WTC11 (cell line): Measurements from ENCODE around the gene EIF5A2. TPM values are rescaled to one million over a fixed set of nuclear protein-coding genes. Genes with fewer than 3 reads are reported as not detected.

Experiments used
- ATAC-seq: fragments of 200-7000 bp; cut with Tn5 transposase; 2 replicates; pipeline ENCODE4 v1.10.0; 2021; ENCODE audit warnings: mild to moderate bottlenecking, moderate library complexity
- CTCF ChIA-PET: fragments of 300-600 bp; sonication (Branson Sonifier 250); formaldehyde crosslinking; loops from one replicate; lab custom pipeline; 2021; ENCODE audit warnings: antibody characterized with exemption; lab: Charles Lee
- POLR2A ChIA-PET: fragments of 350-600 bp; sonication (Branson Sonifier 250); formaldehyde crosslinking; loops from one replicate; lab custom pipeline; 2021; ENCODE audit warnings: antibody characterized with exemption; lab: Charles Lee
- DNase-seq: peaks from one replicate; pipeline ENCODE4 v3.0.0; 2021; ENCODE audit warnings: low spot score
- H3K27ac Mint-ChIP-seq: 2 replicates; pipeline ENCODE4 v1.8.0; 2021; ENCODE audit warnings: mixed read lengths
- H3K27me3 Mint-ChIP-seq: 2 replicates; pipeline ENCODE4 v1.8.0; 2021; ENCODE audit warnings: low read depth, mild to moderate bottlenecking, moderate library complexity, mixed read lengths
- H3K36me3 Mint-ChIP-seq: 2 replicates; pipeline ENCODE4 v1.8.0; 2021; ENCODE audit warnings: mixed read lengths
- H3K4me1 Mint-ChIP-seq: 2 replicates; pipeline ENCODE4 v1.8.0; 2022; ENCODE audit warnings: mixed read lengths
- H3K4me3 Mint-ChIP-seq: 2 replicates; pipeline ENCODE4 v1.8.0; 2021; ENCODE audit warnings: mild to moderate bottlenecking, moderate library complexity, mixed read lengths
- H3K9me3 Mint-ChIP-seq: 2 replicates; pipeline ENCODE4 v1.8.0; 2021; ENCODE audit warnings: mixed read lengths
- ATF6 ChIP-seq: sonication (generic); formaldehyde crosslinking; IDR thresholded peaks from 2 replicates; pipeline ENCODE4 v1.8.1; 2023; ENCODE audit warnings: mild to moderate bottlenecking, missing genetic modification reagents
- EMX1 ChIP-seq: fragments of 250-450 bp; sonication (Bioruptor Pico); IDR thresholded peaks from 2 replicates; pipeline ENCODE4 v1.8.0; 2021; ENCODE audit warnings: mild to moderate bottlenecking
- ERG ChIP-seq: fragments of 250-450 bp; sonication (Bioruptor Pico); IDR thresholded peaks from 2 replicates; pipeline ENCODE4 v1.8.0; 2021; ENCODE audit warnings: mild to moderate bottlenecking
- ESRRA ChIP-seq: sonication (generic); formaldehyde crosslinking; IDR thresholded peaks from 2 replicates; pipeline ENCODE4 v1.8.1; 2022; ENCODE audit warnings: mild to moderate bottlenecking, missing genetic modification reagents, borderline replicate concordance
- FOXK1 ChIP-seq: sonication (generic); formaldehyde crosslinking; IDR thresholded peaks from 2 replicates; pipeline ENCODE4 v1.8.0; 2022; ENCODE audit warnings: mild to moderate bottlenecking, moderate library complexity, missing genetic modification reagents
- HMGXB4 ChIP-seq: sonication (generic); formaldehyde crosslinking; IDR thresholded peaks from 2 replicates; pipeline ENCODE4 v1.8.1; 2023; ENCODE audit warnings: mild to moderate bottlenecking, moderate library complexity, missing genetic modification reagents
- MXD4 ChIP-seq: fragments of 250-450 bp; sonication (Bioruptor Pico); IDR thresholded peaks from 2 replicates; pipeline ENCODE4 v1.8.0; 2021; ENCODE audit warnings: mild to moderate bottlenecking, moderate library complexity, borderline replicate concordance
- NFATC4 ChIP-seq: fragments of 250-450 bp; sonication (Bioruptor Pico); IDR thresholded peaks from 2 replicates; pipeline ENCODE4 v1.9.0; 2021; ENCODE audit warnings: mild to moderate bottlenecking
- NR2C2 ChIP-seq: sonication (generic); formaldehyde crosslinking; IDR thresholded peaks from 2 replicates; pipeline ENCODE4 v1.8.0; 2022; ENCODE audit warnings: mild to moderate bottlenecking, missing genetic modification reagents
- PREB ChIP-seq: sonication (generic); formaldehyde crosslinking; IDR thresholded peaks from 2 replicates; pipeline ENCODE4 v1.8.1; 2022; ENCODE audit warnings: mild to moderate bottlenecking, missing genetic modification reagents, moderate library complexity, borderline replicate concordance
- RELA ChIP-seq: sonication (generic); formaldehyde crosslinking; IDR thresholded peaks from 2 replicates; pipeline ENCODE4 v1.8.1; 2022; ENCODE audit warnings: missing genetic modification reagents, mild to moderate bottlenecking, borderline replicate concordance
- SOX15 ChIP-seq: fragments of 250-450 bp; sonication (Bioruptor Pico); IDR thresholded peaks from 2 replicates; pipeline ENCODE4 v1.9.0; 2021; ENCODE audit warnings: mild to moderate bottlenecking
- TEAD4 ChIP-seq: sonication (generic); formaldehyde crosslinking; IDR thresholded peaks from 2 replicates; pipeline ENCODE4 v1.8.0; 2022; ENCODE audit warnings: mild to moderate bottlenecking, missing genetic modification reagents
- ZBTB21 ChIP-seq: sonication (generic); formaldehyde crosslinking; IDR thresholded peaks from 2 replicates; pipeline ENCODE4 v1.8.1; 2023; ENCODE audit warnings: mild to moderate bottlenecking, missing genetic modification reagents, borderline replicate concordance
- ZNF219 ChIP-seq: sonication (generic); formaldehyde crosslinking; IDR thresholded peaks from 2 replicates; pipeline ENCODE4 v1.8.0; 2023; ENCODE audit warnings: missing genetic modification reagents, mild to moderate bottlenecking, borderline replicate concordance
- ZNF396 ChIP-seq: fragments of 250-450 bp; sonication (Bioruptor Pico); IDR thresholded peaks from 2 replicates; pipeline ENCODE4 v1.8.0; 2021; ENCODE audit warnings: mild to moderate bottlenecking, moderate library complexity, borderline replicate concordance
- ZNF423 ChIP-seq: fragments of 250-450 bp; sonication (Bioruptor Pico); IDR thresholded peaks from 2 replicates; pipeline ENCODE4 v2.1.2; 2022; ENCODE audit warnings: mild to moderate bottlenecking, moderate library complexity
- total RNA-seq: library from RNA; stranded (reverse); gene quantifications from 3 replicates; pipeline ENCODE4 v1.2.3, GENCODE V29; 2021
- TF ChIP-seq, protein P1 (sequence below): fragments of 250-450 bp; sonication (Bioruptor Pico); IDR thresholded peaks from 2 replicates; pipeline ENCODE4 v1.9.0; 2021; ENCODE audit warnings: mild to moderate bottlenecking, borderline replicate concordance
- TF ChIP-seq, protein P2 (sequence below): sonication (generic); formaldehyde crosslinking; IDR thresholded peaks from 2 replicates; pipeline ENCODE4 v1.8.0; 2022; ENCODE audit warnings: mild to moderate bottlenecking, missing genetic modification reagents
- TF ChIP-seq, protein P3 (sequence below): sonication (generic); formaldehyde crosslinking; IDR thresholded peaks from 2 replicates; pipeline ENCODE4 v1.8.0; 2022; ENCODE audit warnings: missing genetic modification reagents

The EIF5A2 gene
- total RNA-seq, 1 experiment from 2014 or later: 7.6 TPM

DNA sequence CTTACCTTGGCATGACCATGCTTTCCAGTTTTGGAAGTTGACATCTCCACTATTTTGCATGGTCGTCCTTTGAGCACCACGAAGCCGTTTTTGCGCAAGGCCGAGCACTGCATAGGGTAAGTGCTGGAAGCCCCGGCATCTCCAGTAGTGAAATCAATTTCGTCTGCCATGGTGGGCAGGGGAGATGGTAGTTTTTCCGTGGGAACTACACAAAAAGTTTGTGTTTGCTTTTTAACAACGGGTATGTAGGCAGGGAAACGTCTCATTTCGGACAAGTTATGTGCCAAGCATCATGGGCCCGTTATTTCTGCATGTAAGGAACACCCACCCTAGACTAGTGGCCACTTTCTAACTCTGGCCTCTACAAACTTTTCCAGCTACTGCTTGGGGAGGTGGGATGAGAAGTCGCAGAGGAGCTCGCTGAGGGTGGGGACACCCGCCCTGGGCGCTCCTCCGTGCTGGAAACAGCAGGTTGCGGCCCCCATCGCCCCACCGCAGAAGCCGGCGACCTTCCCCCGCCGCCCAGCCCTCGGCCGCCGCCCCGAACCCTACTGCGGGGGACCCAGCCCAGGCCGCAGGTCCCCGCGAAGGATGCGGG lies 701 bp downstream of the EIF5A2 start (continued):
- TF ChIP-seq, protein P1, sequence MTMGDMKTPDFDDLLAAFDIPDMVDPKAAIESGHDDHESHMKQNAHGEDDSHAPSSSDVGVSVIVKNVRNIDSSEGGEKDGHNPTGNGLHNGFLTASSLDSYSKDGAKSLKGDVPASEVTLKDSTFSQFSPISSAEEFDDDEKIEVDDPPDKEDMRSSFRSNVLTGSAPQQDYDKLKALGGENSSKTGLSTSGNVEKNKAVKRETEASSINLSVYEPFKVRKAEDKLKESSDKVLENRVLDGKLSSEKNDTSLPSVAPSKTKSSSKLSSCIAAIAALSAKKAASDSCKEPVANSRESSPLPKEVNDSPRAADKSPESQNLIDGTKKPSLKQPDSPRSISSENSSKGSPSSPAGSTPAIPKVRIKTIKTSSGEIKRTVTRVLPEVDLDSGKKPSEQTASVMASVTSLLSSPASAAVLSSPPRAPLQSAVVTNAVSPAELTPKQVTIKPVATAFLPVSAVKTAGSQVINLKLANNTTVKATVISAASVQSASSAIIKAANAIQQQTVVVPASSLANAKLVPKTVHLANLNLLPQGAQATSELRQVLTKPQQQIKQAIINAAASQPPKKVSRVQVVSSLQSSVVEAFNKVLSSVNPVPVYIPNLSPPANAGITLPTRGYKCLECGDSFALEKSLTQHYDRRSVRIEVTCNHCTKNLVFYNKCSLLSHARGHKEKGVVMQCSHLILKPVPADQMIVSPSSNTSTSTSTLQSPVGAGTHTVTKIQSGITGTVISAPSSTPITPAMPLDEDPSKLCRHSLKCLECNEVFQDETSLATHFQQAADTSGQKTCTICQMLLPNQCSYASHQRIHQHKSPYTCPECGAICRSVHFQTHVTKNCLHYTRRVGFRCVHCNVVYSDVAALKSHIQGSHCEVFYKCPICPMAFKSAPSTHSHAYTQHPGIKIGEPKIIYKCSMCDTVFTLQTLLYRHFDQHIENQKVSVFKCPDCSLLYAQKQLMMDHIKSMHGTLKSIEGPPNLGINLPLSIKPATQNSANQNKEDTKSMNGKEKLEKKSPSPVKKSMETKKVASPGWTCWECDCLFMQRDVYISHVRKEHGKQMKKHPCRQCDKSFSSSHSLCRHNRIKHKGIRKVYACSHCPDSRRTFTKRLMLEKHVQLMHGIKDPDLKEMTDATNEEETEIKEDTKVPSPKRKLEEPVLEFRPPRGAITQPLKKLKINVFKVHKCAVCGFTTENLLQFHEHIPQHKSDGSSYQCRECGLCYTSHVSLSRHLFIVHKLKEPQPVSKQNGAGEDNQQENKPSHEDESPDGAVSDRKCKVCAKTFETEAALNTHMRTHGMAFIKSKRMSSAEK (CRISPR knock-in tag): no peak
- no peak for TF ChIP-seq ZNF423 (CRISPR knock-in tag)

DNA sequence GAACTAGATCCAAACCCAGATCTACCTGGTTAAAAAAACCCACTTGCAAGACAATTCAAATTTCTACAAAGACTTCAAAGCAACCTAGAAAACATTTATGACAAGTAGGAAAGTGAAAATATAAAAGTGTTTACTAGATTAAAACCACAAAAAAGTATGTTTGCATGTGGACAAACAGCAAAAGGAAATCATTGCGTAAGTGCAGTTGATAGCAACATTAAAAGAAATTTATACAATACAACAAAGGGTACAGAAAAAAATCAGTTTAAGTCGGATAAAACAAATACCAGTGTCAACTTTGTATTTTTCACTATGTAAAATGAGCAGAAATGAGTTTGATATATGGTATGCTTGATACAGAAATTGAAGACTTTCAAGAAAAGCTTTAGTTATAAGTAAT lies 2.6 kb downstream of the EIF5A2 start:
- Mint-ChIP-seq H3K9me3 (peaks cover 18% of the 10 kb centered on the region), H3K27ac (no peak overlapping the region), H3K4me1 (peaks cover 11% of the 10 kb centered on the region), H3K4me3 (no peak overlapping the region), H3K27me3 (peaks cover 51% of the 10 kb centered on the region), H3K36me3 (peaks cover 8% of the 10 kb centered on the region)
- ChIA-PET POLR2A (no interaction called here), CTCF (no interaction called here)
- ATAC-seq: no peak
- no peak for DNase-seq
- TF ChIP-seq ZNF219 (CRISPR knock-in tag) (no peak), TEAD4 (no peak), NR2C2 (CRISPR knock-in tag) (no peak), ERG (CRISPR knock-in tag) (no peak), EMX1 (CRISPR knock-in tag) (no peak), NFATC4 (CRISPR knock-in tag) (no peak), ZBTB21 (no peak), FOXK1 (no peak), ESRRA (CRISPR knock-in tag) (no peak), ZNF396 (no peak), SOX15 (CRISPR knock-in tag) (no peak), PREB (CRISPR knock-in tag) (no peak), HMGXB4 (CRISPR knock-in tag) (no peak), ATF6 (CRISPR knock-in tag) (no peak), MXD4 (no peak), RELA (CRISPR knock-in tag) (no peak)
- TF ChIP-seq, protein P2, sequence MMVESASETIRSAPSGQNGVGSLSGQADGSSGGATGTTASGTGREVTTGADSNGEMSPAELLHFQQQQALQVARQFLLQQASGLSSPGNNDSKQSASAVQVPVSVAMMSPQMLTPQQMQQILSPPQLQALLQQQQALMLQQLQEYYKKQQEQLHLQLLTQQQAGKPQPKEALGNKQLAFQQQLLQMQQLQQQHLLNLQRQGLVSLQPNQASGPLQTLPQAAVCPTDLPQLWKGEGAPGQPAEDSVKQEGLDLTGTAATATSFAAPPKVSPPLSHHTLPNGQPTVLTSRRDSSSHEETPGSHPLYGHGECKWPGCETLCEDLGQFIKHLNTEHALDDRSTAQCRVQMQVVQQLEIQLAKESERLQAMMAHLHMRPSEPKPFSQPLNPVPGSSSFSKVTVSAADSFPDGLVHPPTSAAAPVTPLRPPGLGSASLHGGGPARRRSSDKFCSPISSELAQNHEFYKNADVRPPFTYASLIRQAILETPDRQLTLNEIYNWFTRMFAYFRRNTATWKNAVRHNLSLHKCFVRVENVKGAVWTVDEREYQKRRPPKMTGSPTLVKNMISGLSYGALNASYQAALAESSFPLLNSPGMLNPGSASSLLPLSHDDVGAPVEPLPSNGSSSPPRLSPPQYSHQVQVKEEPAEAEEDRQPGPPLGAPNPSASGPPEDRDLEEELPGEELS (CRISPR knock-in tag): no peak
- TF ChIP-seq, protein P3, sequence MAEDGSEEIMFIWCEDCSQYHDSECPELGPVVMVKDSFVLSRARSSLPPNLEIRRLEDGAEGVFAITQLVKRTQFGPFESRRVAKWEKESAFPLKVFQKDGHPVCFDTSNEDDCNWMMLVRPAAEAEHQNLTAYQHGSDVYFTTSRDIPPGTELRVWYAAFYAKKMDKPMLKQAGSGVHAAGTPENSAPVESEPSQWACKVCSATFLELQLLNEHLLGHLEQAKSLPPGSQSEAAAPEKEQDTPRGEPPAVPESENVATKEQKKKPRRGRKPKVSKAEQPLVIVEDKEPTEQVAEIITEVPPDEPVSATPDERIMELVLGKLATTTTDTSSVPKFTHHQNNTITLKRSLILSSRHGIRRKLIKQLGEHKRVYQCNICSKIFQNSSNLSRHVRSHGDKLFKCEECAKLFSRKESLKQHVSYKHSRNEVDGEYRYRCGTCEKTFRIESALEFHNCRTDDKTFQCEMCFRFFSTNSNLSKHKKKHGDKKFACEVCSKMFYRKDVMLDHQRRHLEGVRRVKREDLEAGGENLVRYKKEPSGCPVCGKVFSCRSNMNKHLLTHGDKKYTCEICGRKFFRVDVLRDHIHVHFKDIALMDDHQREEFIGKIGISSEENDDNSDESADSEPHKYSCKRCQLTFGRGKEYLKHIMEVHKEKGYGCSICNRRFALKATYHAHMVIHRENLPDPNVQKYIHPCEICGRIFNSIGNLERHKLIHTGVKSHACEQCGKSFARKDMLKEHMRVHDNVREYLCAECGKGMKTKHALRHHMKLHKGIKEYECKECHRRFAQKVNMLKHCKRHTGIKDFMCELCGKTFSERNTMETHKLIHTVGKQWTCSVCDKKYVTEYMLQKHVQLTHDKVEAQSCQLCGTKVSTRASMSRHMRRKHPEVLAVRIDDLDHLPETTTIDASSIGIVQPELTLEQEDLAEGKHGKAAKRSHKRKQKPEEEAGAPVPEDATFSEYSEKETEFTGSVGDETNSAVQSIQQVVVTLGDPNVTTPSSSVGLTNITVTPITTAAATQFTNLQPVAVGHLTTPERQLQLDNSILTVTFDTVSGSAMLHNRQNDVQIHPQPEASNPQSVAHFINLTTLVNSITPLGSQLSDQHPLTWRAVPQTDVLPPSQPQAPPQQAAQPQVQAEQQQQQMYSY (CRISPR knock-in tag): no peak
